Ramos (cell line): ENCODE data around the gene CFAP52.
"Not testable (repeated sequence)": the region's sequence is repeated elsewhere in the genome, so short reads cannot be mapped to it uniquely, and the experiment has no call there.

Experiments
- in situ Hi-C: fragments of 300-500 bp; cut with MboI; formaldehyde crosslinking; loops from one replicate; pipeline ENCODE4 v1.14.3; 2022; ENCODE audit warnings: low sequenced_read_pairs; ENCODE audit not compliant: unreplicated experiment

CFAP52 gene

GRCh38 chr17:9644910-9645751, 68.7 kb downstream of the CFAP52 start, which contains the start of gene USP43:
Gene USP43, plus strand, starts transcription at chr17:9645517. Its CDS starts 116 bp downstream, at chr17:9645633.
- in situ Hi-C loops = no loop called here

DNA sequence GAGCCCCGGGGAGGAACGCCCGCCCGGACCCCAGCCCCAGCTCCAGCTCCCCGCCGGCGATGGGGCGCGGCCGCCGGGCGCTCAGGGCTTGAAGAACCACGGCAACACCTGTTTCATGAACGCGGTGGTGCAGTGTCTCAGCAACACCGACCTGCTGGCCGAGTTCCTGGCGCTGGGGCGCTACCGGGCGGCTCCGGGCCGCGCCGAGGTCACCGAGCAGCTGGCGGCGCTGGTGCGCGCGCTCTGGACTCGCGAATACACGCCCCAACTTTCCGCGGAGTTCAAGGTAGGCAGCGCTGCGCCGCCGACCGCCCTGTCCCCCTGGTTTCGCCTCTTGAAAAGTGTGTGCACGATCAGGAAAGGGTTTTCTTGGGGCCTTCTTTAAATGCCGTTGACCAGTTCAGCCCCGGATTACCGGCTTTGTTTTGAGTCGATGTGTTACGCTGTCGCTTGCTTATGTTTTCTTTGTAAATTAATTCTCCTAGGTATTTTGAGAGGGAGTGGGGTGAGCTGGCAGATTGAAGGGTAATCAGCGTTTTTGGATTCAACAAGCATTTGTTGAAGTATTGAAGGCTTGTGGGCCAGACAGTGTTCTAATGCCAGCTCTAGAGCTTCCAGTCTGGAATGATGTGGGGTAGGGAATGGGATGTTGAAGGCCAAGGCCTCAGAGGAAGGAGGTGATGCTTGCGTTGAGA, 69.6 kb downstream of the CFAP52 start:
- in situ Hi-C loops = no loop called here

DNA sequence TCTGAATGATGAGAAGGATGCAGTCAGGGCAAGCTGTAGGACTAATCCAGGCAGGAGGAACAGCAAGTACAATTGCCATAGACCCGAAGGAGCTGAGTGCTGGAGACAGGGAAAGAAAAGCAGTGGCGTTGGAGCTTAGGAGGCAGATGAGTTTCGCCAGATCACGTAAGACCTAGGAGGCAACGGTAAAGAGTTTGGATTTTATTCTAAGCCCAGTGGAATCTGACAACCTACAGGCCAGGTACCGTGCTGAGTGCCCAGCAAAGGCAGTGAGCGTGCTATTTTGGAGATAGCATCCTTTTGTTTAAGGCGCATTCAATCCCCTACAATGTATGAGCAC, 70.1 kb downstream of the CFAP52 start:
- in situ Hi-C loops = no loop called here

DNA sequence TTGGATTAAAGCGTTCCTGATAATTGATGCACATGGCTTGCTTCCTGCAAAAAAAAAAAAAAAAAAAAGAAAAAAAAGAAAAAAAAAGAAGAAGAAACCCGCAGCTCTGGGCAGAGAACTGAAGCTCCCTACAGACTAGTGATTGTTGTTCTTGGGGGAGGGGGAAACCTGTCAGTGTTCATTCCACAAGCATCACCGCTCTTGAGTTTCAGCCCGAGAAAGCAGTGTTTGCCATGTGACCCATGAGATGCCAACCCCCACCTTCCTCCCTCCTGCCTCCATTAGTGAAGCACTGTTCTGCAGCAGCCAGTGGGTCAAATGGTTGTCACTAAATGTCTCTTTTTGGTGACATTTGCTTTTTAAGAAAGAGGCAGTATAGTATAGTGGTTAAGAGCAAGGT, 70.6 kb downstream of the CFAP52 start:
- in situ Hi-C loops = no loop called here

DNA sequence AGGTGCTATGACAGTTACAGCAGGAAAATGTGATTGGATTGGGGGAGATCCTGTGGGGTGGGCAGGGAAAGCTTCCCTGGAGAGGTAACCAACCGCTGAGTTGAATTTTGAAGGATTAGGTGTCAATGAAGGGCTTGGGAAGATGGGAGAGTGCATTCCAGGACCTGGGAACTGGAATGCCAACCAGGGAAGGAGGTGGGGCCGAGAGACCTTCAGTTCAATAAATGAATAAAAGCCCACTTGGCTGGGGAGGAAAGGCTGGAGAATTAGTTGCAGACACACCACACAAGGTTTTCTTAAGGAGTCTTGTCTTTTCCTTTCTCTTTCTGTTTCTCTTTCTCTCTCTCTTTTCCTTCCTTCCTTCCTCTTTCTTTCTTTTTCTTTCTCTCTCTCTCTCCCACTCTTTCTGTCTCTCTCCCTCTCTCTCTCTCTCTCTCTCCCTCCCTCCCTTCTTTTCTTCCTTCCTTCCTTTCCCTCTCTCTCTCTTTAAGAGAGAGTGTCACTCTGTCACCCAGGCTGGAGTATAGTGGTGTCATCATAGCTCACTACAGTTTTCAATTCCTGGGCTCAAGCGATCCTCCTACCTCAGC, 72.2 kb downstream of the CFAP52 start:
- in situ Hi-C loops = no loop called here

DNA sequence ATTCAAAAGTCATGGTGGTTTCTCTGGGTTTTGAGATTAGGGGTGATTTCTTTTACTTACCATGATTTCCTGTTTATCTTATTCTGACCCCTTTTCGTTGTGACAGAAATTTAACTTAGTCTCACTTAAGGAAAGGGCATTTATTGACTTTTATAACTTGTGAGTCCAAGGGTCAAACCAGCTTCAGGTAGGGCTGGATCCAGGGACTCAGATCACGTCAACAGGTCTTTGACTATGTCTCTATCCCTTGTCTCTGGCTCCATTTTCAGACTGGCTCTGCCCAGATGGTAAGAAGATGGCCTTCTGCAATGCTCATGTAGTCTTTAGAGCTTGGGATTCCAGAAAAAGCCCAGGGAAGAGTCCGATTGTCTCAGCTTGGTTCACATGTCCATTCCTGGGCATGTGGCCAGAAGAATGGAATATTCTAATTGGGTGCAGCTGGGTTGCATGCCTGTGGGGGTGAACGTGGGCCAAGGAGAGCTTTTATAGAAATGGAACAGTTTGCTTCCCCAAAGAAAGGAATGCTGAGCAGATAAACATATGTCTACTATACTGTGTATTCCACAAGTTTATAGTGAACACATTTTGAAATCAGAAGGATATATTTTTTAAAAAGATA, 82.3 kb downstream of the CFAP52 start:
- in situ Hi-C loops = no loop called here

GRCh38 chr17:9661027-9661426, 84.6 kb downstream of the CFAP52 start:
- in situ Hi-C loops = no loop called here

DNA sequence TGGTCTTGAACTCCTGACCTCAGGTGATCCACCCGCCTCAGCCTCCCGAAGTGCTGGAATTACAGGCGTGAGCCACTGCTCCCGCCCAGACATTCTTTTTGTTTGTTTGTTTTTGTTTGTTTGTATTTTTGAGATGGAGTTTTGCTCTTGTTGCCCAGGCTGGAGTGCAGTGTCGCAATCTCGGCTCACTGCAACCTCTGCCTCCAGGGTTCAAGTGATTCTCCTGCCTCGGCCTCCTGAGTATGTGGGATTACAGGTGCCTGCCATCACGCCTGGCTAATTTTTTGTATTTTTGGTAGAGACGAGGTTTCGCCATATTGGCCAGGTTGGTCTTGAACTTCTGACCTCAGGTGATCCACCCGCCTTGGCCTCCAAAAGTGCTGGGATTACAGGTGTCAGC, 87.1 kb downstream of the CFAP52 start:
- in situ Hi-C loops = not testable (repeated sequence)

- in situ Hi-C loops = no loop called here
These were observed 90.1 kb downstream of the CFAP52 start for GRCh38 chr17:9666461-9667050.

DNA sequence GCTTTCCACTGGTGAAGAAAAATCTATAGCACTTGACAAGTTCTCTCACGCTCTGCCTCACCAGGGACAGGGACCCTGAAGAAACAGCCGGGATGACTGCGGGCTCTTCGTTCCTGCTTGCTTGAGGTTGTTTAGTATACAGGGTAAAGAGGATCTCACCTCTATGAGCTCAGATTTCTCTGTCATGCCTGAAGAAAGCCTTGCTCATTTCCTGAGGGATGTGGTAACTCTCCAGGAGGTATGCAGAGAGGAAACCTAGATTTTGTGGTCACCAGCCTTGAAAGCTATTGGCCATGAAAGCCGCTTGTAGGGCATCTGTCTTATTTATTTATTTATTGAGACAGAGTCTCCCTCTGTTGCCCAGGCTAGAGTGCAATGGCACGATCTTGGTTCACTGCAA, 92.1 kb downstream of the CFAP52 start:
- in situ Hi-C loops = no loop called here

DNA sequence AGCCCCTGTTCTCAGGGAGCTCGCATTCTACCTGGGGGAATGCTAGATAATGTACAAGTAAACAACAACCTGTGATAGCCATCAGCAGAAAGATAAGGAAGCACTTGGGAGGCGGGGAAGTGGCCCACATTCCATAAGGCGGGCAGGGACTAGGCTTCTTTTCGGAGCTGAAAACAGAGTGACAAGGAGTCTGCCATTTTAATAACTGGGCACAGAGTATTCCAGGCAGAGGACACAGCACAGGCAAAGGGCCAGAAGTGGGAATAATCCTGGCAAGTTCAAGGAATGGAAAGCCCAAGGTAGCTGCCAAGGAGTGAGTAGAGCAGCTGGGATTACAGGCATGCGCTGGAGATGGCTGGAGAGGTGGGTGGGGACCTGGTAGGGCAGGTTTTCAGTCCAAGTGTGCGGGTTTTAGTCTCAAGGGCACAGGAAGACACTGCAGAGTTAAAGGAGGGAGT, 93.1 kb downstream of the CFAP52 start:
- in situ Hi-C loops = no loop called here

DNA sequence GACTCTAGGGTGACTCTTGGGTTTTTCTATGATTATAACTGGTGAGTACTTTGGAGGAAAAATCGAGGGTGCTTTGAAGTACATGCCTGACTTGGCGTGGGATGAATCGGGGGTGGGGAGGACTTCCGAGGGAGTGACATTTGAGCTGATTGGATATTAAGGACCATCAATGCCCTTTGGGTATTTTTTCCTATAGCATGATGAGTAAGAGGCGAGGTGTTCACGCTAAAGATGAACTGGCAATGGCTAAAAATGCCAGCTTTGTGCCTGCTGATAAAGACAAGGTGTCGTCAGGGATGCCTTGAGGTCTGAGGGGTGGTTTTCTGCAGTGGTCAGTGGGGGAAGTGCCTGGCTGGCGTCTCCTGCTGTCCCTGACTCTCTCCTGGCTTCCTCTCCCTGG, 94.2 kb downstream of the CFAP52 start:
- in situ Hi-C loops = no loop called here

DNA sequence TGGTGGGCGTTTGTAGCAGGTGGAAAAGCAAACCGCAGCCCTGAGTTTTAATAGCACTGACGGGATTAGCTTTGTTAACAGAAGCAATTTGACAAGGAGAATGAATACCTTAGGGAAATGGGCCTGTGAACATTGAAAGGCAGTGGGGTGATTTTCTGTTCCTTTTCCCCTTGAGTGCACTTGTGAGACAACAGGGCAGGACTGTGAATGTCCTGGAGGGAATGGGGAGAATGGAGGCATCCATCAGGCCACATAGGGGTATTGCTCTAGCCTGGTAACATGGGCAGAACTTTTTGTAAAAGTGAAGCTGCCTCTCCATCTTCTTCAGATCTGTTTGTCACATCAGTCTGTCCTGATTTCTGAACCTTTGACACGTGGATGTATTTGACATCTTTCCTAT, 95.1 kb downstream of the CFAP52 start:
- in situ Hi-C loops = no loop called here

GRCh38 chr17:9672266-9672665, 95.8 kb downstream of the CFAP52 start:
- in situ Hi-C loops = no loop called here

GRCh38 chr17:9672691-9673090, 96.2 kb downstream of the CFAP52 start:
- in situ Hi-C loops = no loop called here

- in situ Hi-C loops = no loop called here
These were observed 99.6 kb downstream of the CFAP52 start for GRCh38 chr17:9676084-9676483.

DNA sequence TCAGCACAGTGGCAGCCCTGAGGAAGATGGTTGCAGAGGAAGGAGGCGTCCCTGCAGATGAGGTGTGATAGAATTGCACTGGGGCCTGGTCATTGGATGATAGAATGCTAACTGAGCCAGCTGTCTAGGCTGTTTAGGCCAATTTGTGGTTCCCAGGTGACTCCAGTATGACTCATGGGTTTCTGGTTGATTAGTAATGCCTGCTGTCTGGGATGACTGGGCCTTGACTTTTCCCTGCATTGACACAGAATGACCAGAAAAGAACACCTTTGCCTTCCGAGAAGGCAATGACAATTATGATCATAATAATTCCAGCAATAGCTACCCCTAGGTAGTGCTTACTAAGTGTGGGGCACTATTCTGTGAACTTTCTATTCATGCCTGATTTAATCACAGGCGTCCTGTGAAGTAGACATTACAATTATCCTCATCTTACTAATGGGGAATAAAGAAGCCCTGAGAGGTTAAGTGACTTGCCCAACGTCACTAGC, 100.4 kb downstream of the CFAP52 start:
- in situ Hi-C loops = no loop called here

- in situ Hi-C loops = no loop called here
These were observed 101.0 kb downstream of the CFAP52 start for GRCh38 chr17:9677411-9677810.

DNA sequence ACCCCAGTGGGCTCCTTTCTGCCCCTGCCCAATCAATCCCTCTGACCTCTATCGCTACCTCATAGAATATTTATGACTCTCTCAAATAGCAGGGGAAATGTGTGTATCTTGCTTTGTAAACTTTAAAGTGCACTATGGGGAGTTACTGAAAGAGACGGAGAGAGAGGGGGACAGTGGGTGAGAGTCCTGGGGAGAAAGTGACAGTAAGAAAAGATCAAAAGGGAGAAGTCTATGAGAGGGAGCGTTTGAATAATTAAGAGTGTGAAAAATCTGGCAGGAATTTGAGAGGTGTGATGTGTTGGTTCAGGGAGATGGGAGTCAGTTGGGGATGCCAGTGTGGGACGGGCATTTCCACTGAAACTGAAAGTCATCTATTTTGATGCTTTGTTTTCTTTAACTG, 101.5 kb downstream of the CFAP52 start:
- in situ Hi-C loops = no loop called here

- in situ Hi-C loops = no loop called here
These were observed 108.6 kb downstream of the CFAP52 start for GRCh38 chr17:9684955-9685621.
